ENCODE data around the gene ANKRD35.
"Not testable (repeated sequence)": the region's sequence is repeated elsewhere in the genome, so short reads cannot be mapped to it uniquely, and the experiment has no call there.

Gene ANKRD35

DNA sequence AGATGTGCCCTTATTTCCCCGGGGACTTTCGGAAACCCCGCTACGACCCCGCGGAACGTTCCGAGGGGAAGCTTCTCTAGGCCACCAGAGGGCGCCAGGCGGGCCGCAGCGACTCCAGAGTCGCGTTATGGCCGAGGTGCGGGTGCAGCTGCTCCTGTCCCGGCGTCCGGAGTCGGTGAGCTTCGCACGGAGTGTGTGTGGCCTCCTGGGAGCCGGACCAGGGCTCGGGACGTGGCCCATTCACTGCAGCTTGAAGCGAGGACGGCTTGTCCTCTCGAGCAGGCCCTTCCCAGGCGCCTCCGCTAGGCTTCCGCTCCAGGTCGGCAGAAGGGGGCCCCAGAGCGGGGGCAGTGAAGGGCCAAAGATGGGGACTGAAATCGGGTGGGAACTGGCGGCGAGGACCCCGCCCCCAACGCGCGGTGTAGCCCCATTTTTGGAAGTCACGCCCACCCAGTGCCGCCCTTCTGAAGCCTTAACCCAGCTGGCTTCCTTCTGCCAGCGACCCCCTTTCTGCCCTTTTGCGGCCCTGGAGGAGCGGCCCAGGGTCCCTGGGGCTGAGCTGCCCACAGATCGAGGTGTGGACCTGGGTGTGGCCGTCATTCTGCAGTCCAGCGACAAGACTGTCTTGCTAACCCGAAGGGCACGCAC lies 40.0 kb downstream of the ANKRD35 start, which contains the start of gene NUDT17:
TSS of gene NUDT17 (plus strand) at position 117 of the 648 bp plus-strand sequence. CDS start at position 128, 11 bp downstream.
- in situ Hi-C loops (cut with MboI; ENCODE audit: low sequenced_read_pairs, unreplicated experiment): no loop called here
- DNase-seq (ENCODE audit: low spot score): peak; percentile 89
- TF ChIP-seq, protein P1, sequence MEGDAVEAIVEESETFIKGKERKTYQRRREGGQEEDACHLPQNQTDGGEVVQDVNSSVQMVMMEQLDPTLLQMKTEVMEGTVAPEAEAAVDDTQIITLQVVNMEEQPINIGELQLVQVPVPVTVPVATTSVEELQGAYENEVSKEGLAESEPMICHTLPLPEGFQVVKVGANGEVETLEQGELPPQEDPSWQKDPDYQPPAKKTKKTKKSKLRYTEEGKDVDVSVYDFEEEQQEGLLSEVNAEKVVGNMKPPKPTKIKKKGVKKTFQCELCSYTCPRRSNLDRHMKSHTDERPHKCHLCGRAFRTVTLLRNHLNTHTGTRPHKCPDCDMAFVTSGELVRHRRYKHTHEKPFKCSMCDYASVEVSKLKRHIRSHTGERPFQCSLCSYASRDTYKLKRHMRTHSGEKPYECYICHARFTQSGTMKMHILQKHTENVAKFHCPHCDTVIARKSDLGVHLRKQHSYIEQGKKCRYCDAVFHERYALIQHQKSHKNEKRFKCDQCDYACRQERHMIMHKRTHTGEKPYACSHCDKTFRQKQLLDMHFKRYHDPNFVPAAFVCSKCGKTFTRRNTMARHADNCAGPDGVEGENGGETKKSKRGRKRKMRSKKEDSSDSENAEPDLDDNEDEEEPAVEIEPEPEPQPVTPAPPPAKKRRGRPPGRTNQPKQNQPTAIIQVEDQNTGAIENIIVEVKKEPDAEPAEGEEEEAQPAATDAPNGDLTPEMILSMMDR (IDR thresholded peaks at IDR 0.05; ENCODE audit: borderline replicate concordance, control extremely low read depth, extremely low read depth, insufficient read depth, missing control alignments): peak; percentile 90

DNA sequence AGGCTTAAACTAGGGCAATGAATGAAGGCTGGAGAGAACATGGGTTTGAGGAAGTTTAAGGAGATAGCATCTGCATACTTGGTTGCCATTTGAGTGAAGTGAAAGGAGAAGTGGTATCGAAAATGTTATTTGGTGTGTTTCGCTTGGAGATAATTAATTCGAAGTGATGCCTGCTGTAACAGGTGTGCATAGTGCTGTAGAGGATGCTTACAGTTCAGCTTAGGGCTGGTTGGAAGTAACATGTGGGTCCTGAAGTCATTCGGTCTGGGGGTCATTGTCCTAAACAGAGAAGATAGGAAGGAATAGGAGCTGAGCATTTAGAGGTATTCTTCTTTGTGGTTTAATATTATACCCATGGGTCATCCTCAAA lies 40.5 kb downstream of the ANKRD35 start:
- peak; percentile 72 for DNase-seq (ENCODE audit: low spot score)
- in situ Hi-C loops (cut with MboI; ENCODE audit: low sequenced_read_pairs, unreplicated experiment): no loop called here
- TF ChIP-seq, protein P1 (IDR thresholded peaks at IDR 0.05; ENCODE audit: borderline replicate concordance, control extremely low read depth, extremely low read depth, insufficient read depth, missing control alignments): no peak

DNA sequence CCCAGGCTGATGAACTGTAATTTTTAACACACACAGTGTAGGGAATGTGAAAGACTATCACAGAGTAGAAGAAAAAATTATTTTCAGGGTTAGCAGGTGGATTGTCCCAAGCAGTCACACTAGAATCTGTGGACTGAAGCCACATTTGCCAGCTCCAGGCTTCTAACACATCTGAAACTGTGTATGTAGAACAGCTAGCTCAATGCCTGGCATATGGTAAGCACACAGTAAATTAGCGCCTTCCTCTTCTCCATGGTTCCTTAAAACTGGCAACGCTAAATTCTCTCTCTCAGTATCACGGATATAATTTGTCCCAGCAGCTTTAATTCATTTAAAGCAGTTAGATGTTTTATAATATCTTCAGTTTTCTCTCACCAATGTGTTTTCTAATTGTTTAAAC lies 42.6 kb downstream of the ANKRD35 start:
- TF ChIP-seq, protein P1 (IDR thresholded peaks at IDR 0.05; ENCODE audit: borderline replicate concordance, control extremely low read depth, extremely low read depth, insufficient read depth, missing control alignments): no peak
- no peak for DNase-seq (ENCODE audit: low spot score)
- in situ Hi-C loops (cut with MboI; ENCODE audit: low sequenced_read_pairs, unreplicated experiment): no loop called here

DNA sequence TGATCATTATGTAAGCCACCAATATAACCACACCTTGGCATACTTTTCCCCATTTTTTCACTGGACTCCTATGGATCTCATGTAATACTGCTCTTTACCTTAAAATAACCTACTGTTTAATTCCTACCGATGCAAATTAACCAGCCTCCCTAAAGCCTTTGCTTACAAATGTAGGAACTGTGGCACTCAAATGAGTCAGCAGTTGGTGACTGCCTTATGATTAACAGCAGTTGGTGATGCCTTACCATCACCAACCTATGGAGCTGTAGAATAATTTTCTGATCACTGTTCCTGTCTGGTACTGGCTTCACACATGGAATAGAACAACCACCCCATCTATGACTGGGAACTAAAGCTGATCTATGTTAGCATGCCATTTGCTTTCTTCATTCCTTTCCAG lies 48.0 kb downstream of the ANKRD35 start:
- TF ChIP-seq, protein P1 (IDR thresholded peaks at IDR 0.05; ENCODE audit: borderline replicate concordance, control extremely low read depth, extremely low read depth, insufficient read depth, missing control alignments): no peak
- in situ Hi-C loops (cut with MboI; ENCODE audit: low sequenced_read_pairs, unreplicated experiment): loop anchor here (10.0 kb wide), 1 partner anchor 157 kb away; the partner anchor contains the start of gene TXNIP
- no peak for DNase-seq (ENCODE audit: low spot score)

DNA sequence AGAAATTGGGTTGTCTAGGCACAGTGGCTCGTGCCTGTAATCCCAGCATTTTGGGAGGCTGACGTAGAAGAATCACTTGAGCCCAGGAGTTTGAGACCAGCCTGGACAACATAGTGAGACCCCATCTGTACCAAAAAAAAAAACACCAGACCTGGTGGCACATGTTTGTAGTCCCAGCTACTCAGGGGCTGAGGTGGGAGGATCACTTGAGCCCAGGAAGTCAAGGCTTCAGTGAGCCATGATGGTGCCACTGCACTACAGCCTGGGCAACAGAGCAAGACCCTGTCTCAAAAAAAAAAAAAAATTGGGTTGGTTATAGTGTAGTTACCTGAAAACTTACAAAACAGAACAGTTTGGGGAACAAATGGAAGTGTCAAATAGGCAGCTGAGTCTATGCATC lies 54.9 kb downstream of the ANKRD35 start:
- in situ Hi-C loops (cut with MboI; ENCODE audit: low sequenced_read_pairs, unreplicated experiment): loop anchor here (10.0 kb wide), 1 partner anchor 164 kb away; the partner anchor contains the start of gene TXNIP
- DNase-seq (ENCODE audit: low spot score): not testable (repeated sequence)

DNA sequence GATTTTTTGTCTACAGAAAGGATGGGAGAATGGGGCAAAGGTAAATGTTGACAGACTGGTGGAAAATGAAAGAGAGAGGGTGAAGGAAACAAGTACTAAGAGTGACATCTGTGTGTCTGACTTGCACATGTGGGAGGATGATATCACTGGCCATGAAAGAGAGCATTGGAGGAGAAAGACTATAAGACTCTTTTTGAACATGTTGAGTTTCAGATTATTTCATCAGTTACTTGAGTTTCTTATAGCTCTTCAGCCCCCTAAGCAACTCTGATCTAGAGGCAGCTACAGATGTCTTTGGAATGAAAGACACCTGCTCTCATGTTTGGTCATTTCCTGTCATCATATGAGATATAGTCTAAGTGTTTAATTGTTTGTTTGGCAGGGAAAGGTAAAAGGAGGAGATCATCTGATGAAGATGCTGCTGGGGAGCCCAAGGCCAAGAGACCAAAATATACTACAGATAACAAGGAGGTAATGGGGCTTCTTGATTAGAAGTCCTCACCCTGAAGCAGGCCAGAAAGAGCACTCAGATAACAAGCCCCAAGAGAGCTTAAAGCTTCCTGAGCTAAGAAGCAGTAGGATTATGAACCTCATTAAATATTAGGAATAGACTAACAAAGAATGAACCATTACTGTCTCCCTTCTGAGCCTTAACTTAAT lies 57.2 kb downstream of the ANKRD35 start:
- DNase-seq (ENCODE audit: low spot score): peak; percentile 63
- TF ChIP-seq, protein P1 (IDR thresholded peaks at IDR 0.05; ENCODE audit: borderline replicate concordance, control extremely low read depth, extremely low read depth, insufficient read depth, missing control alignments): no peak
- in situ Hi-C loops (cut with MboI; ENCODE audit: low sequenced_read_pairs, unreplicated experiment): loop anchor here (5.0 kb wide), 1 partner anchor 51 kb away; no protein-coding TSS in a partner anchor

DNA sequence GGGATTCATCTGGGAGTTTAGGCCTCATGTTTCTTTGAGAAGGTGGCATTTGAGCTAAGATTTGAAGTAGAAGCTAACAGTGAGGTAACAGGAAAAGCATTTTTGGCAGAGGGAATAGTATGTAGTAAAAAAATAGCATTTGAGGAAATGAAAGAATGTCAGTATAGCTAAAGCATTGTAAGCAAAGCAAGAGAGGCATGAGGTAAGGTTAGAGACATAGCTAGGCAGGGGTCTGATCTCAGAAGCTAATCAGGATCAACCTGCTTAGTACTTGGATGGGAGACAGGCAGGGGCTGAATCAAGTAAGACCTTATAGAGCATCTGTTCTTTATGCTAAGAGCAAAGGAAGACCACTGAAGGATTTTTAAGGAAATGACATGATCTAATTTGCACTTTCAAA lies 57.7 kb downstream of the ANKRD35 start:
- TF ChIP-seq, protein P1 (IDR thresholded peaks at IDR 0.05; ENCODE audit: borderline replicate concordance, control extremely low read depth, extremely low read depth, insufficient read depth, missing control alignments): no peak
- no peak for DNase-seq (ENCODE audit: low spot score)
- in situ Hi-C loops (cut with MboI; ENCODE audit: low sequenced_read_pairs, unreplicated experiment): loop anchor here (5.0 kb wide), 1 partner anchor 51 kb away; no protein-coding TSS in a partner anchor
